Motor neuron (in vitro differentiated cells): ENCODE data around the gene USP7. TPM values are rescaled to one million over a fixed set of nuclear protein-coding genes. Genes with fewer than 3 reads are reported as not detected.

Experiments used
- ATAC-seq, 8 experiments: fragments of 200-7000 bp; cut with Tn5 transposase; replicated peaks in 6 of 8; 2 replicates each; pipeline ENCODE4 v1.8.0; 2021; ENCODE audit warnings: mild to moderate bottlenecking in 8 of 8, moderate library complexity in 8 of 8
- H3K27ac ChIP-seq, 2 donors: fragments of 250-450 bp; sonication (Bioruptor Pico); 2 replicates each; pipeline ENCODE4 v1.9.0; 2021; ENCODE audit warnings: antibody characterized with exemption in 2 of 2, mild to moderate bottlenecking in 2 of 2, moderate library complexity in 1 of 2
- H3K4me1 ChIP-seq, 2 donors: fragments of 250-450 bp; sonication (Bioruptor Pico); replicated peaks in 1 of 2; 2 replicates each; pipeline ENCODE4 v1.6.1; 2021; ENCODE audit warnings: antibody characterized with exemption in 2 of 2, mild to moderate bottlenecking in 2 of 2, moderate library complexity in 1 of 2
- H3K4me3 ChIP-seq, 5 donors: fragments of 250-450 bp; sonication (Bioruptor Pico); 2 replicates each; pipeline ENCODE4 v1.9.0; 2021; ENCODE audit warnings: antibody characterized with exemption in 5 of 5, mild to moderate bottlenecking in 5 of 5, moderate library complexity in 4 of 5
- WGBS, 10 experiments: fragments of 450-650 bp; shearing (Covaris generic); methylation state at CpG; one replicate each; pipeline ENCODE4 v1.0.0; 2022; 5-methylcytosine and 5-hydroxymethylcytosine counted together
- in situ Hi-C, 9 experiments: fragments of 400-800 bp; cut with MboI; loops; one replicate each; pipeline ENCODE4 v1.15.0; 2021; ENCODE audit warnings: low sequenced_read_pairs in 9 of 9, low pct_unique_long_range_greater_than_20kb in 2 of 9; ENCODE audit not compliant: unreplicated experiment in 9 of 9
- total RNA-seq, 8 experiments: library from RNA; unstranded; fragments of 300-600 nt; gene quantifications; 2 replicates each; pipeline versions ENCODE4 v1.2.3 to v1.2.4, GENCODE V29; 2022

The USP7 gene
- total RNA-seq, 8 experiments from 2014 or later: 39.1 to 83.0 (median 64.6) TPM

DNA sequence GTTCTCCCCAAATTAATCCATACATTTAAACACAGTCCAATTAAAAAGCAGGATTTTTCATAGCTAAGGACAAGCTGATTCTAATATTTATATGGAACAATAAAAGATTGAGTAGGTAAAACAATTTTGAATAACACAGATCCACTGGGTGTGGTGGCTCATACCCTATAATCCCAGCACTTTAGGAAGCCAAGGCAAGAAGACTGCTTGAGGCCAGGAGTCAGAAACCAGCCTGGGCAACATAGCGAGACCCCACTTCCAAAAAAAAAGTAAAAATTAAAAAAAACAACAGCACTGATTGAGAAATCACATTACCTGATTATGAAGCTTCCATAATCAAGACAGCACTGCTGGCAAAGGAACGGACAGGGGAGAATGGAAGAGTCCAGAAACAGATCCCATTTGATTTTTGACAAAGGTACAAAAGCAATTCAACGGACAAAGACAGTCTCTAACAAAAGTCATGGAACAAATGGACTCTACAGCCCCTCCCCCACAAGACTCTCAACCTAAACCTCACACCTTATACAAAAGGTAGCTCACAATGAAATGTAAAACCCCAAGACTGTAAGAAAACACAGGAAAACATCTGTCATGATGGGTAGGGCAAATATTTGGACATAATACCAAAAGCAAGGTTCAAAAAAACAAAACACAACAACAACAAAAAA is 17.9 kb downstream of the USP7 start:
- 57 to 95% (median 79%) methylated on average over 1 to 3 of the region's 3 CpGs; no CpG with 5 or more reads in 1 of the 10 experiments for WGBS, 10 experiments
- Histone ChIP-seq H3K4me1 (peaks cover 9 to 26% of the 10 kb centered on the region in 2 donors), H3K27ac (no peak overlapping the region), H3K4me3 (no peak overlapping the region)
- in situ Hi-C loops: no loop called here
- no peak for ATAC-seq

DNA sequence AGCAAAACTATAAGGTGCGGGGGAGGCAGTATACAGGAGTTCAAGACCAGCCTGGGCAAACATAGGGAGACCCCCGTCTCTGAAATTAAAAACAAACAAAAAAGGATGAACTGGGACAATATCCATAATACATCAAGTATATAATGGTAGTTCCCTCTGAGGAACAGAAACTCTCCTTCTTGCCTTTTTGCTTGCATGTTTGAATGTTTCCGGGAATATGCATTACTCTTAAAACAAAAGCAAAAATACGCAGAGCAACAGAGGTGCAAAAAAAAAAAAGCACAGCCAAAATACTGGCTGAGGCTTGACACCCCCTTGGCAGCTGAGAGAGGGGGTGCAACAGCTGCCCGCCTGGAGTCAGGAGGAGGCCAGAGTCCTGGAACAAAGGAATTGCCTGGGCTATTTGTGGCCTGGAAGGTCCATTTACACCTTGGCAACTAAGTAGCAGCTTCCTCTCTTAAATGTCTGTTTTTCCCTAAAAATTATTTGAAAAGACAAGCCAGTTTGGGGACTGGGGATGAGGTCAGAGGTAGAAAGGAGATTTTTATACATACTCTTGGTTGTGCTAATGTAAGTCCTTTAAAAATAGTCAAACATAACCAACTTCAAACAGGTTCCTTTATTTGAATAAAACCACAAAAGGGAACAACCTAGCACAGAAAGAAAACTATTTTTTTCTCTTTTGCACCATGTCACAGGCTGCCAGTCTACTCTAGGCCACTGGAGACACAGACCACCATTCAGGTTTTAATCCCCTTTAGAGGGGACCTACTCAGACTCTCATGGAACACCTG is 19.5 kb downstream of the USP7 start:
- no peak overlapping the region for H3K27ac ChIP-seq
- WGBS, 10 experiments: 63 to 100% (median 84%) methylated on average over 1 to 5 of the region's 5 CpGs
- peaks cover 0 to 16% of the 10 kb centered on the region in 2 donors for H3K4me1 ChIP-seq
- in situ Hi-C loops: no loop called here
- no peak overlapping the region for H3K4me3 ChIP-seq
- ATAC-seq: peak in 2 of 8 experiments; percentile 28 to 38

DNA sequence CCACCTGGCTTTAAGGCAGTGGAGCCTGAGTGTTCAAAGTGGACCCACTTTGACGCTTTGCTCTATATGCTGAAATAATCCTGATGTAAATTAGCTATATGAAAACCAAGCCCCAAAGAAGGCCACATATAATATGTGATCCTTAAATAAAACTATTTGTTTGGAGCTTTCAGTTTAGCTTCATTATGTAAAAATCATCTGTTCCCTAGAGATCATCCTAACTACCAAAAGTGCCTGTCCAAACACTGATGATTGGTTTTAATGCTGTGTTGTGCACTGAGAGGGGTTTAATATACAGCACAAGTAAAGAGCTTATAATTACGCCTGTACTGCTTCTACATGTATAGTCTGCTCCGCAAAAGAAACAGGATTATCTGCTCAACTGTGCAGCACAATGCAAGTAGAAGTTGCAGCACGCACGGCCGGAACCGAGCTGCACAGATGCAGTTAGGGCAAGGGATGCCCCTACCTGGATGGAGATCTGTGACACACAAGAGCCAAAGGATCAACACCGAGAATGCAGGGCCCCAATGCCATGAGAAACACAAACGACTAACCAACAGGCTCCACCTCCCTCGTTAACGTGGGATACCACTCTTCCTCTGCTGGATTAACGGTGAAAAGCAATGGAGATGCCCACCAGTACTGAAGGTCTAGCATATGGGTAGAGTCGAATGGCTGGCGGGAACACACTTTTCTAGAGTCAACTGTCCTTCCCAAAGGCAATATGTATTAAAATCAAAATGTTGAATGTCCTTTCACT is 20.5 kb downstream of the USP7 start:
- 65 to 100% (median 70%) methylated on average over 1 to 12 of the region's 14 CpGs; no CpG with 5 or more reads in 3 of the 10 experiments for WGBS, 10 experiments
- in situ Hi-C loops: no loop called here
- peaks cover 0 to 16% of the 10 kb centered on the region in 2 donors for H3K4me1 ChIP-seq
- H3K4me3 ChIP-seq: no peak overlapping the region
- H3K27ac ChIP-seq: no peak overlapping the region
- no peak for ATAC-seq

DNA sequence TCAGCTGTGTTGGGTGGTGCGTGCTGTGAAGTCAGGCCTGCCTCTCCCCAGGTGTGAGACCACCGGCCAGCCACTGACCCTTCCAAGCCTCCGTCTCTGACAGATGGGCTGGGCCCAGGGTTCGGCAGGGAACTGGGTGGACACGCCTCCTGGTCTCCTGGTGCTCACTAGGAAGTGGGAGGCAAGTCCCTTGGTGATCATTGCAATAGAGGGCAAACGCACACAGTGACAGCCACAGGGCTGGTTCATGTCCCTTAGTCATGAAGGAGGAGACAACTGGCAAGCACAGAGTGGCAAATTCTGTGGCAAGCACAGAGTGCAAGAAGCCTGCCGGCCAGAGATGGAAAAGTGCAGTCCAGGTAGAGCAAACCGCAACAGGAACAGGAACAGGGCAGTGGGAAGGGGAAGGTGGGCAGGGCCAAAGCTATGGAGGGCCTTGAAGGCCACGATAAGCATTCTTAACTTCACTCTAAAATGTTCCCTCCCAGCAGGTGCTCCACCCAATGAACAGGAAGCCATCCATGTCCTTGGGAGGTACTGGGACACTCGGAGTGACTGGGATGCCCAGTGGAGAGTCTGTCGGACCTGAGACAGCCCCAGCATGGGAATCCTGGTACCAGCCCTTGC is 21.9 kb downstream of the USP7 start:
- Histone ChIP-seq H3K4me3 (no peak overlapping the region), H3K4me1 (peaks cover 0 to 16% of the 10 kb centered on the region in 2 donors), H3K27ac (no peak overlapping the region)
- ATAC-seq: no peak
- WGBS, 10 experiments: 40 to 91% (median 70%) methylated on average over 1 to 4 of the region's 11 CpGs; no CpG with 5 or more reads in 4 of the 10 experiments
- in situ Hi-C loops: no loop called here

DNA sequence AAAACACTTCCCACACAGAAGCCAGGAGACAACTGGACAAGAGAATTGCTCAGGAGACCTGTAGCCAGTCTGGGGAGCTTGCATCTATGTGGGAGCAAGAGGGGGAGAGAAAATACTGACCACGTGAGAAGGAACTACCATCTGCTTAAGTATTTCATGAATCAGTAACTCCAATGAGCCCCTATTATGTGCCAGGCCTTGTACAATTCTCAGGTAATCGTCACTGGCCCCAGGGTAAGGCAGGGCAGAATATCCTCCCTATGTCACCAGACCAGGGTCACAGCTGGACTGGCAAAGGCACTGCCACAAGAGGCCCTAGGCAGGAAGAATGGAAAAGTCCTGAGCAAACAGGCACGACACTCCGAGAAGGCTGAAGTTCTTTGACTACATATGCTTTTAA is 25.9 kb downstream of the USP7 start:
- ATAC-seq: peak in 1 of 8 experiments; percentile 36
- Histone ChIP-seq H3K4me3 (no peak overlapping the region), H3K27ac (no peak overlapping the region), H3K4me1 (peaks cover 4 to 20% of the 10 kb centered on the region in 2 donors)
- in situ Hi-C loops: no loop called here
- 20 to 100% (median 79%) methylated on average over 1 to 4 of the region's 4 CpGs; no CpG with 5 or more reads in 1 of the 10 experiments for WGBS, 10 experiments

DNA sequence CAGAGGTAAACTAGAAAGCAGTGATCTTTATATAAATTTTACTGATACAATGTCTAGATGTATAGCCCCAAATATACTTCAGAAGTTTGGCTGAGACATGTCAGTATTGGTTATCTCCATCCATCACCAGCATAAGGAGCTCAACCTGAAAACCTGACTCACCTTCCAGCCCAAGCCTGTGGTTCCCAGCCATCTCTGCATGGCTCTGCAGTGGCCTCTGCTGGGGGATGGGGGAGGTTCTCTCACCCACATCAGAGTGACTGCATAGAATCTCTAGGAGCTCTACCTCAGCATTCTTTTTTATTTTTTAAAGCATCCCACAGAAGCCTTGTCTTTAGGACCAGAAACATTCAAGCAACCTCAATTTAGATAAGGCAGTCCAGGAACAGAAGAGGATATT is 27.3 kb downstream of the USP7 start:
- peak; percentile 63 to 91 (median 80) for ATAC-seq
- H3K4me3 ChIP-seq: no peak overlapping the region
- H3K27ac ChIP-seq: no peak overlapping the region
- in situ Hi-C loops: no loop called here
- peaks cover 4 to 20% of the 10 kb centered on the region in 2 donors for H3K4me1 ChIP-seq

DNA sequence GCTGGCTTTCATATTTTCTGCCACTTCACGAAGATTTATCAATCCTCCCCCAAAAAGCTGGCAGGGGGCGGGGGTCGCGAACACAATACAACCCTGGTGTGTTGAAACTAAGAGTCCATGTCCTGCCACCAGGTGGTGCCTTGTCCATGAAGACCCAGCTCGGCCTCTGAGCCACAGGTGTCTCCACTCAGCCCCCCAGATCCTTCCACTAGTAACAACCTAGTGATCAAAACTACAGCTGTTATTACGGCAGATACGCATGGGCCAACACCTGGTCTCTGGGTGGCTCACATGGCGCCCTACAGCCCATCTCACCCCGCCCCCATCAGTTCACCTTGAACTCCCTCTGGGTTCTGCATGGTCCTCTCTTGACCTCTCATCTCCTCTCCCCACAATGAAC is 27.7 kb downstream of the USP7 start:
- Histone ChIP-seq H3K4me3 (no peak overlapping the region), H3K4me1 (peaks cover 4 to 20% of the 10 kb centered on the region in 2 donors), H3K27ac (no peak overlapping the region)
- in situ Hi-C loops: no loop called here
- 80 to 100% (median 85%) methylated on average over 1 to 8 of the region's 9 CpGs; no CpG with 5 or more reads in 3 of the 10 experiments for WGBS, 10 experiments
- peak in 4 of 8 experiments; percentile 7 to 22 (median 16) for ATAC-seq

DNA sequence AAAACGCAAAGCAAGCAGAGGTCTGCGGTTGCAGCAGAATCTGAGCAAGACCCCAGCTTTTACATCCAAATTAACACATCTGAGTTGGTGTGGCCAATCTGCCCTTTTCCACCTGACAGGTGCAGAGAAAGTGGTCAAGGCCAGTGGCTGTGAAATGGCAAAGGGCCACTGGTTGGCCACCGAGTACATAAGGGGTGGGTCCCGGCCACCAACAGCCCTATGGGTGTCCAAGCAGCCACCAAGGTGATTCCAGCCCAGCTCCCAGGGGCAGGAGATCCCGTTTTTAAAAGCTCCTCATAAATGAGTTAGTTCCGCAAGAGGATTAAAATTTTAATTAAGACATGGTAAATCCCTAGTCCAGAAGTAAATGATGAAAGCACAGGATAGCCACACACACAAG is 29.1 kb downstream of the USP7 start:
- no peak overlapping the region for H3K4me3 ChIP-seq
- H3K27ac ChIP-seq: no peak overlapping the region
- ATAC-seq: no peak
- in situ Hi-C loops: no loop called here
- H3K4me1 ChIP-seq: peaks cover 4 to 20% of the 10 kb centered on the region in 2 donors
- WGBS, 10 experiments: 50 to 100% (median 76%) methylated on average over 1 to 6 of the region's 6 CpGs; no CpG with 5 or more reads in 2 of the 10 experiments

DNA sequence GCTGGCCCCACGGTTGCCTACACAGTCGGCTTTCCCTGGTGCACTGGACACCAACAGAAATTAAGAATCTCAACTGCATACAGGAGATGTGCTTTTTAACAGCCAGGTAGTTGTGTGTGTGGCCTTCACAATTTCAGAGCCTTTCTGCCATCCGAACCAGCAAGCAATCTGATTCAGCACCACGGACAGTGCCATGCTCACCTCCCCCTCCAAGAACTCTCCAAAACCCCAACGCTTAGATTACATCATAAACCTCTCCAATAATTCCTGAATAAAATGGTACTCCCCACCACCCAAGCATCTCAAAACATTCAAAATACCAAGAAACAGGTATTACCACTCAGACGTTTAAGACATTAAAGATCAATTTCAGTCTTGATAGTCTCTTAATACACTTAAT is 31.8 kb downstream of the USP7 start:
- H3K4me3 ChIP-seq: no peak overlapping the region
- in situ Hi-C loops: no loop called here
- peaks cover 4 to 20% of the 10 kb centered on the region in 2 donors for H3K4me1 ChIP-seq
- 16 to 82% (median 44%) methylated on average over 1 to 6 of the region's 6 CpGs; no CpG with 5 or more reads in 1 of the 10 experiments for WGBS, 10 experiments
- H3K27ac ChIP-seq: no peak overlapping the region
- peak in 2 of 8 experiments; percentile 23 to 49 for ATAC-seq

DNA sequence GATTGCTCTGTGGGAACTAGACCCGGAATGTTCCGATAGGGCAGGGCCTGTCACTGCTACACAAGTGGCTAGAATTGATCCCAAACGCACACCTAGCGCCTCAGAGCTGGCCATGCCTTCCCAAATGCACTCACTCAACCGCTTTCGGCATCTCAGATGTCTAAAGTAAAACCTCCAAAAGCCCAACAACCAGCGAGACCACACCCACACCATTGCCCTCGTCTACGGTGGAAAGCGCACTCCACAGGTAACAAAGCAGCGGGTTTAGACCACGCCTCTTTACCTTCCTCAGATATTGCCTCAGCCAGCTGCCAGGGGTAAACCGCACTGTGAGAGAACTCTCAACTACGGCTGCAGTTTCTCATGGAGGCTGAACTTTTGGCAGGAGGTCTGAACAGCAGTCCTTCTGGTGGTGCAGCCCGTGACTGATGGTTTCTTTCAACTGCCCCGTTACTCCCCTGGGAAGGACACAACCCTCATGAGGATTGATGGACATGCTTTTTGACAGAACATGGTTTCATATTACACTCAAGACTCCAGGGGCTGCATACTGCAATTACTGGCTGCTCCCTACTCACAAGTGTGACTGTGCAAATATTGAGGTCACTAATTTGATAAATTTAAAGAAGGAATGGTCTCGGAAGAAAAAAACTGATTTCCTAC is 34.5 kb downstream of the USP7 start:
- Histone ChIP-seq H3K4me3 (no peak overlapping the region), H3K4me1 (peaks cover 0 to 2% of the 10 kb centered on the region in 2 donors), H3K27ac (no peak overlapping the region)
- in situ Hi-C loops: no loop called here
- 83 to 100% (median 92%) methylated on average over 1 to 12 of the region's 17 CpGs; no CpG with 5 or more reads in 3 of the 10 experiments for WGBS, 10 experiments
- peak in 3 of 8 experiments; percentile 15 to 30 (median 24) for ATAC-seq

DNA sequence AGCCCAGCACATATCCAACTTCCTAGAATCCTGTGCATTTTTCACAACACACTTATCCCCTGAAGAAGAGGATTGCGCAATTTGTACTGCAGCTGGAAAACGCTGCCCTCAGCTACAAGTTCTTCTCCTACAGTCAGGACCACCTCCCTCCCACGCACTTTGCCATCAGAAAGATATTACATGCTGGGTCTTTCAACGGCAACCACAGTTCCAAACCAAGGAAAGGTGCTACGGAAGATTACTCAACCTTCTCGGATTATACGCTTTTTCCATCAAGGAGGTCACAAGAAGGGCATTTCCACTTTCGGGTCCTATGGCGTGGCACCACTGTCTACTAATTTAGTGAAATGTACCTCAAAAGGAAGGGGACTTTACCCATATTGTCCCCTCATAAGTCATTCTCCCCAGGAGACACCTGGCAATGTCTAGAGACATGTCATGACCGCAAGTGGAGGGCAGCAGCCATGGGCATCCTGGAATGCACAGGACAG is 35.2 kb downstream of the USP7 start:
- H3K4me1 ChIP-seq: peaks cover under 1 to 3% of the 10 kb centered on the region in 2 donors
- no peak overlapping the region for H3K27ac ChIP-seq
- in situ Hi-C loops: no loop called here
- 76 to 100% (median 99%) methylated on average over 1 to 10 of the region's 10 CpGs; no CpG with 5 or more reads in 2 of the 10 experiments for WGBS, 10 experiments
- H3K4me3 ChIP-seq: no peak overlapping the region
- peak in 1 of 8 experiments; percentile 17 for ATAC-seq

DNA sequence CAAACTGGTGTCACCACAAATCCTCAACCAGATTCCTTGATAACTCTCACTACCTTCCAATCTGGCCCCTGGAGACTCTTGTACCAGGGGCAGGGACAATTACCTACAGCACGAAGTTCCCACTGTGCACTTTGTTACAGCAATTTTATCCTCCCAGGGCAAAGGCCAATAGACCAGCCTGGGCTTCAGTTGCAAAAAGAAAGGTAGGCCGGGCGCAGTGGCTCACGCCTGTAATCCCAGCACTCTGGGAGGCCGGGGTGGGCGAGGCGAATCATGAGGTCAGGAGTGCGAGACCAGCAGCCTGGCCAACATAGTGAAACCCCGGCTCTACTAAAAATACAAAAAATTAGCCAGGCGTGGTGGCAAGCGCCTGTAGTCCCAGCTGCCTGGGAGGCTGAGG is 36.9 kb downstream of the USP7 start:
- WGBS, 10 experiments: 93 to 100% (median 96%) methylated on average over 1 to 8 of the region's 11 CpGs; no CpG with 5 or more reads in 2 of the 10 experiments
- Histone ChIP-seq H3K4me1 (peaks cover 2 to 3% of the 10 kb centered on the region in 2 donors), H3K27ac (no peak overlapping the region), H3K4me3 (no peak overlapping the region)
- in situ Hi-C loops: no loop called here
- ATAC-seq: no peak
